A549 (cell line): ENCODE measurements around the gene MSL1. TPM values are rescaled to one million over a fixed set of nuclear protein-coding genes. Genes with fewer than 3 reads are reported as not detected.

ENCODE experiments used
- ATAC-seq, 2 experiments: fragments of 200-7000 bp in 1 of 2; fragments of >200 bp in 1 of 2; cut with Nextera tagmentation in 1 of 2; cut with Tn5 transposase in 1 of 2; 3 replicates each; pipeline versions ENCODE4 v1.8.0 to v1.9.1; 2018 to 2020; ENCODE audit warnings: mild to moderate bottlenecking in 1 of 2, moderate library complexity in 1 of 2
- CTCF ChIA-PET: fragments of 300-600 bp; sonication (Branson Sonifier 250); formaldehyde crosslinking; extraction: SDS; loops from one replicate; lab custom pipeline; 2021; ENCODE audit warnings: antibody characterized with exemption, inconsistent platforms; lab: Yijun Ruan, JAX
- POLR2A ChIA-PET: fragments of 350-600 bp; formaldehyde crosslinking; extraction: SDS; loops from one replicate; lab custom pipeline; 2021; ENCODE audit warnings: antibody characterized with exemption, inconsistent platforms; lab: Yijun Ruan, JAX
- DNase-seq, 2 experiments: peaks; one replicate each; pipeline versions ENCODE4 v3.0.0 to v3.0.0-alpha.2; 2011 to 2016; ENCODE audit warnings: low read depth in 1 of 2, low spot score in 1 of 2
- FAIRE-seq: peaks from 2 replicates; lab custom pipeline; 2011; peaks lifted over from hg19 to GRCh38; lab: Jason Lieb, UNC
- H3K27ac ChIP-seq, 2 experiments: fragments of >200 bp; sonication (Bioruptor Twin); formaldehyde crosslinking; 3 replicates each; pipeline ENCODE4 v1.5.1; 2016 to 2017
- H3K4me1 ChIP-seq: fragments of >200 bp; sonication (Bioruptor Twin); formaldehyde crosslinking; 3 replicates; pipeline ENCODE4 v1.6.1; 2016
- H3K4me2 ChIP-seq: fragments of >200 bp; sonication (Bioruptor Twin); formaldehyde crosslinking; 3 replicates; pipeline ENCODE4 v1.6.1; 2016
- H3K4me3 ChIP-seq: fragments of >200 bp; sonication (Bioruptor Twin); formaldehyde crosslinking; 3 replicates; pipeline ENCODE4 v1.5.1; 2016
- H3K9me3 ChIP-seq: fragments of >200 bp; sonication (Bioruptor Twin); formaldehyde crosslinking; 3 replicates; pipeline ENCODE4 v1.6.1; 2016
- ATOH8 ChIP-seq: fragments of 250-450 bp; sonication (Bioruptor Pico); IDR thresholded peaks from 2 replicates; pipeline ENCODE4 v1.5.0; 2020; ENCODE audit warnings: low read depth, mild to moderate bottlenecking, moderate library complexity
- CHD2 ChIP-seq: fragments of 150-350 bp; IDR thresholded peaks from 2 replicates; pipeline ENCODE4 v1.6.1; 2014; ENCODE audit warnings: low read length; ENCODE audit not compliant: partially characterized antibody
- EHF ChIP-seq: fragments of 250-450 bp; sonication (Bioruptor Pico); IDR thresholded peaks from 2 replicates; pipeline ENCODE4 v1.5.0; 2020; ENCODE audit warnings: mild to moderate bottlenecking
- ESRRA ChIP-seq: fragments of 150-350 bp; IDR thresholded peaks from 2 replicates; pipeline ENCODE4 v1.6.1; 2014; ENCODE audit warnings: mild to moderate bottlenecking, low read length, borderline replicate concordance
- FOSB ChIP-seq: fragments of 250-450 bp; sonication (Bioruptor Pico); IDR thresholded peaks from 2 replicates; pipeline ENCODE4 v1.5.0; 2020; ENCODE audit warnings: mild to moderate bottlenecking, moderate library complexity
- FOXS1 ChIP-seq: fragments of 250-450 bp; sonication (Bioruptor Pico); IDR thresholded peaks from 2 replicates; pipeline ENCODE4 v1.5.0; 2020; ENCODE audit warnings: mild to moderate bottlenecking, moderate library complexity
- HEYL ChIP-seq: fragments of 250-450 bp; sonication (Bioruptor Pico); IDR thresholded peaks from 2 replicates; pipeline ENCODE4 v1.8.0; 2021; ENCODE audit warnings: mild to moderate bottlenecking, moderate library complexity
- HMGXB4 ChIP-seq: fragments of 250-450 bp; sonication (Bioruptor Pico); IDR thresholded peaks from 2 replicates; pipeline ENCODE4 v1.5.0; 2021; ENCODE audit warnings: mild to moderate bottlenecking, moderate library complexity, borderline replicate concordance
- HOXB13 ChIP-seq: fragments of 250-450 bp; sonication (Bioruptor Pico); IDR thresholded peaks from 2 replicates; pipeline ENCODE4 v1.5.0; 2020; ENCODE audit warnings: low read depth, mild to moderate bottlenecking, moderate library complexity
- JUNB ChIP-seq: fragments of >200 bp; sonication (Bioruptor Twin); formaldehyde crosslinking; IDR thresholded peaks from 2 replicates; pipeline ENCODE4 v1.6.1; 2016
- MAFK ChIP-seq: fragments of 450-650 bp; IDR thresholded peaks from 2 replicates; pipeline ENCODE4 v1.6.1; 2014; ENCODE audit not compliant: partially characterized antibody
- MAZ ChIP-seq: fragments of 150-350 bp; IDR thresholded peaks from 2 replicates; pipeline ENCODE4 v1.6.1; 2014; ENCODE audit warnings: antibody characterized with exemption, low read depth, low read length, borderline replicate concordance
- NFE2L2 ChIP-seq: fragments of 150-350 bp; conservative IDR thresholded peaks from 2 replicates; pipeline ENCODE4 v1.6.1; 2014; ENCODE audit warnings: low read length
- PHF8 ChIP-seq: fragments of 200-600 bp; sonication (generic); IDR thresholded peaks from 2 replicates; pipeline ENCODE4 v1.6.1; 2016; ENCODE audit warnings: low read depth, mild to moderate bottlenecking, antibody characterized with exemption, moderate library complexity, borderline replicate concordance
- RAD21 ChIP-seq, 2 experiments: fragments of >200 bp in 1 of 2; sonication (Bioruptor Twin) in 1 of 2; formaldehyde crosslinking in 1 of 2; IDR thresholded peaks in 1 of 2; conservative IDR thresholded peaks in 1 of 2; 2 replicates in 1 of 2; 3 replicates in 1 of 2; pipeline ENCODE4 v1.6.1; 2012 to 2018; ENCODE audit warnings: inconsistent platforms in 1 of 2
- RCOR1 ChIP-seq: fragments of 150-350 bp; IDR thresholded peaks from 2 replicates; pipeline ENCODE4 v1.6.1; 2014; ENCODE audit warnings: antibody characterized with exemption, low read length, low read depth
- RNF2 ChIP-seq: fragments of 200-600 bp; sonication (generic); IDR thresholded peaks from 2 replicates; pipeline ENCODE4 v1.6.1; 2016; ENCODE audit warnings: low read depth, mild to moderate bottlenecking, antibody characterized with exemption, moderate library complexity, borderline replicate concordance
- SMC3 ChIP-seq: fragments of >200 bp; sonication (Bioruptor Twin); formaldehyde crosslinking; IDR thresholded peaks from 3 replicates; pipeline ENCODE4 v1.6.1; 2018; ENCODE audit warnings: inconsistent platforms
- SREBF2 ChIP-seq: fragments of 450-650 bp; IDR thresholded peaks from 2 replicates; pipeline ENCODE4 v1.6.1; 2014; ENCODE audit warnings: mild to moderate bottlenecking, moderate library complexity
- TFCP2L1 ChIP-seq: fragments of 250-450 bp; sonication (Bioruptor Pico); IDR thresholded peaks from 2 replicates; pipeline ENCODE4 v1.5.0; 2021; ENCODE audit warnings: mild to moderate bottlenecking
- TP53 ChIP-seq: fragments of 250-450 bp; sonication (Bioruptor Pico); IDR thresholded peaks from 2 replicates; pipeline ENCODE4 v1.5.0; 2021; ENCODE audit warnings: mild to moderate bottlenecking, moderate library complexity
- WGBS: methylation state at CpG from one replicate; pipeline ENCODE4 v1.1.6; 2017; ENCODE audit errors: missing lambda C conversion rate; 5-methylcytosine and 5-hydroxymethylcytosine counted together
- polyA plus RNA-seq, 4 experiments: library from polyadenylated mRNA; depleted of rRNA in 3 of 4; stranded (reverse); fragments of >200 nt; fragmentation: RNase III in 1 of 4; extraction: RNeasy Plus Mini Kit Qiagen cat#74134 plus additional on column Dnase treatment in 1 of 4; gene quantifications; 2 replicates in 3 of 4; 3 replicates in 1 of 4; pipeline ENCODE4 v1.2.3, GENCODE V29; 2011 to 2017
- TF ChIP-seq, protein P1 (sequence below): fragments of 200-600 bp; sonication (generic); IDR thresholded peaks from 2 replicates; pipeline ENCODE4 v1.6.1; 2016; ENCODE audit warnings: antibody characterized with exemption, mild to moderate bottlenecking, moderate library complexity

MSL1 gene
- polyA plus RNA-seq, 2 of the 4 experiments (the other 2 are of a cell fraction): 64.8 to 95.1 TPM

DNA sequence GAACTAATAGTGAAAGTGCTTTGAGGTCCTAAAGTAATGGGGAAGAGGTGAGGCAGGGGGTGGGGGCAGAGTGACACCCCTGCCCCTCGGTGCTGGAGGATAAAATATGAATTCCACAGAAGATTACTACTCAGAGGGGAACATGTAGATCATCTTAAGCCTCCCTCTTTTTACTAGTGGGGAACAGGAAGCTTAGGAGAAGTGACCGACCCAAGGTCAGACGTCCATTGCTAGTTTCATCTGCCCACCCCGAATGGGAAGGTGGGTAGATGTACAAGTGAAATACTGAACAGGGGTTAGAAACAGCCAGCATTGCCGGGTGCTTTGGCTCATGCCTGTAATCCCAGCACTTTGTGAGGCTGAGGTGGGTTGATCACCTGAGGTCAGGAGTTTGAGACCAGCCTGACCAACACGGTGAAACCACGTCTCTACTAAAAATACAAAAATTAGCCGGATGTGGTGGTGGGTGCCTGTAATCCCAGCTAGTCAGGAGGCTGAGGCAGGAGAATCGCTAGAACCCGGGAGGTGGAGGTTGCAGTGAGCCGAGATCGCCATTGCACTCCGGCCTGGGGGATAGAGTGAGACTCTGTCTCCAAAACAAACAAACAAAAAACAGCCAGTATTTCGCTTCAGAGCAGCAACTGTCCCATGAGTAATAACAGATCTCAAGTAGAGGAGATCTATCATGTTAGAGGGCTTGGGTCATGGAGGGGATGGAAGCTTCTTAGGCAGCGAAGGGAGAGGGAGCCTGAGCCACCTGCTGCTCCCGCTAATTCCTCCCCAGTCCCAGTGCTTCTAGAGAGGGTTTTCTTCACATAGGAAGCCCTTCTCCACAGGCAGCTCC lies 20.2 kb upstream of the MSL1 start (continued):
- TF ChIP-seq, protein P1, sequence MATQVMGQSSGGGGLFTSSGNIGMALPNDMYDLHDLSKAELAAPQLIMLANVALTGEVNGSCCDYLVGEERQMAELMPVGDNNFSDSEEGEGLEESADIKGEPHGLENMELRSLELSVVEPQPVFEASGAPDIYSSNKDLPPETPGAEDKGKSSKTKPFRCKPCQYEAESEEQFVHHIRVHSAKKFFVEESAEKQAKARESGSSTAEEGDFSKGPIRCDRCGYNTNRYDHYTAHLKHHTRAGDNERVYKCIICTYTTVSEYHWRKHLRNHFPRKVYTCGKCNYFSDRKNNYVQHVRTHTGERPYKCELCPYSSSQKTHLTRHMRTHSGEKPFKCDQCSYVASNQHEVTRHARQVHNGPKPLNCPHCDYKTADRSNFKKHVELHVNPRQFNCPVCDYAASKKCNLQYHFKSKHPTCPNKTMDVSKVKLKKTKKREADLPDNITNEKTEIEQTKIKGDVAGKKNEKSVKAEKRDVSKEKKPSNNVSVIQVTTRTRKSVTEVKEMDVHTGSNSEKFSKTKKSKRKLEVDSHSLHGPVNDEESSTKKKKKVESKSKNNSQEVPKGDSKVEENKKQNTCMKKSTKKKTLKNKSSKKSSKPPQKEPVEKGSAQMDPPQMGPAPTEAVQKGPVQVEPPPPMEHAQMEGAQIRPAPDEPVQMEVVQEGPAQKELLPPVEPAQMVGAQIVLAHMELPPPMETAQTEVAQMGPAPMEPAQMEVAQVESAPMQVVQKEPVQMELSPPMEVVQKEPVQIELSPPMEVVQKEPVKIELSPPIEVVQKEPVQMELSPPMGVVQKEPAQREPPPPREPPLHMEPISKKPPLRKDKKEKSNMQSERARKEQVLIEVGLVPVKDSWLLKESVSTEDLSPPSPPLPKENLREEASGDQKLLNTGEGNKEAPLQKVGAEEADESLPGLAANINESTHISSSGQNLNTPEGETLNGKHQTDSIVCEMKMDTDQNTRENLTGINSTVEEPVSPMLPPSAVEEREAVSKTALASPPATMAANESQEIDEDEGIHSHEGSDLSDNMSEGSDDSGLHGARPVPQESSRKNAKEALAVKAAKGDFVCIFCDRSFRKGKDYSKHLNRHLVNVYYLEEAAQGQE: peak; percentile 39; the same call in 1 of the 2 replicates
- TF ChIP-seq PHF8 (no peak), CHD2 (no peak), FOSB (peak; percentile 66; the same call in 1 of the 2 replicates)

- FAIRE-seq: no peak
- WGBS: 76% methylated on average over 3 of the region's 3 CpGs
- DNase-seq: no peak
- Histone ChIP-seq H3K27ac (peak overlapping the region; percentile 63 to 89), H3K4me2 (peak overlapping the region; percentile 59), H3K4me1 (peaks cover 60% of the 10 kb centered on the region), H3K4me3 (no peak overlapping the region), H3K9me3 (no peaks in the 10 kb centered on the region)
- TF ChIP-seq JUNB (no peak), SMC3 (no peak), PHF8 (no peak), CHD2 (no peak), HOXB13 (no peak), TP53 (CRISPR knock-in tag) (no peak), RCOR1 (no peak), RAD21 (conservative IDR thresholded peaks at IDR 0.05 in 1 of 2, IDR thresholded peaks at IDR 0.05 in 1 of 2) (no peak)
- POLR2A ChIA-PET: interaction anchor here (0.7 to 7.1 kb wide), 2 partner anchors 9 to 29 kb away, joined by 4 to 173 read pairs; no protein-coding TSS in a partner anchor
- no peak for ATAC-seq
- CTCF ChIA-PET: interaction anchor here (0.6 to 17.1 kb wide), 18 partner anchors 9 to 1687 kb away, joined by 3 to 390 read pairs (median 5); partner anchors contain the start of genes CSF3 and THRA
These were observed 18.6 kb upstream of the MSL1 start for GRCh38 chr17:40103071-40103661.

DNA sequence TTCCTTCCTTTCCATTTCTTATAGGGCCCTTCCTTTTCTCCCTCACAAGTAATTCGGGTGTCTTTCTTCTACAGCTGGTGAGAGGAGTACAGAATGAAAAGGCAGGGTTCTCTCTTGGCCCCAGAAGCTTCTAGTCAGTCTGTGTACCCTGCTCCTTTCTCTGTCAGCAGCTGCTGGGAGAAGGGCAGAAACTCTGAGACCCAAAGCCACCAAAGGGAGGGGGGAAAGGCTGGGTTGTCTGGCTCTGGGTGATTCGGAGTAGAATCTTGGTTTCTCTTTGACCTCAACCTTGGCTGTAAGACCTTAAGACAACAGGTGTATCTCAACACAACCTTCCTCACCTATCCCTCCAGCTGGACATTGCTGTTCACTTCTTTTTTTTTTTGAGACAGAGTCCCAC lies 18.1 kb upstream of the MSL1 start:
- Histone ChIP-seq H3K4me1 (peaks cover 60% of the 10 kb centered on the region), H3K9me3 (no peaks in the 10 kb centered on the region), H3K4me3 (no peak overlapping the region), H3K27ac (peak overlapping the region; percentile 63 to 89), H3K4me2 (peak overlapping the region; percentile 59; the same call in 1 of the 3 replicates)
- ATAC-seq (no peak), FAIRE-seq (no peak), DNase-seq (no peak)
- CTCF ChIA-PET: interaction anchor here (0.7 to 17.1 kb wide), 13 partner anchors 9 to 1688 kb away, joined by 3 to 390 read pairs (median 6); partner anchors contain the start of genes CSF3 and THRA
- 91% methylated on average over 2 of the region's 2 CpGs for WGBS
- TF ChIP-seq TFCP2L1 (no peak), HMGXB4 (CRISPR knock-in tag) (no peak), HEYL (CRISPR knock-in tag) (no peak), NFE2L2 (no peak), RNF2 (no peak), EHF (CRISPR knock-in tag) (no peak), JUNB (no peak), MAFK (no peak), ATOH8 (no peak), FOXS1 (CRISPR knock-in tag) (no peak), HOXB13 (no peak), RCOR1 (no peak), MAZ (no peak), SREBF2 (no peak), ESRRA (no peak)
- TF ChIP-seq, all 56 proteins: peak for 0
- POLR2A ChIA-PET: interaction anchor here (7.1 kb wide), 1 partner anchor 9 kb away, joined by 173 read pairs; no protein-coding TSS in a partner anchor
